ENCODE data around the gene PCSK5.

Gene PCSK5

DNA sequence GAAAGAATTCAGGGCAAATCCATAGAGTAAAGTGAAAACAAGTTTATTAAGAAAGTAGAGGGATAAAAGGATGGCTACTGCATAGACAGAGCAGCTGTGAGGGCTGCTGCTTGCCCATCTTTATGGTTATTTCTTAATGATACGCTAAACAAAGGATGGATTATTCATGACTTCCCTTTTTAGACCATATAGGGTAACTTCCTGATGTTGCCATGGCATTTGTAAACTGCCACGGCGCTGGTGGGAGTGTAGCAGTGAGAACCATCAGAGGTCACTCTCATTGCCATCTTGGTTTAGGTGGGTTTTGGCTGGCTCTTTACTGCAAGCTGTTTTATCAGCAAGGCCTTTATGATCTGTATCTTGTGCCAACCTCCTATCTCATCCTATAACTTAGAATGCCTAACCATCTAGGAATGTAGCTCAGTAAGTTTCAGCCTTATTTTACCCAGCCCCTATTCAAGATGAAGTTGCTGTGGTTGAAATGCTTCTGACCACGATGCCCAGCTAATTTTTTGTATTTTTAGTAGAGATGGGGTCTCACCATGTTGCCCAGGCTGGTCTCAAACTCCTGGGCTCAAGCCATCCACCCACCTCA lies 461.6 kb downstream of the PCSK5 start:
- H3K27ac ChIP-seq: no peak overlapping the region
- TF ChIP-seq, protein P1, sequence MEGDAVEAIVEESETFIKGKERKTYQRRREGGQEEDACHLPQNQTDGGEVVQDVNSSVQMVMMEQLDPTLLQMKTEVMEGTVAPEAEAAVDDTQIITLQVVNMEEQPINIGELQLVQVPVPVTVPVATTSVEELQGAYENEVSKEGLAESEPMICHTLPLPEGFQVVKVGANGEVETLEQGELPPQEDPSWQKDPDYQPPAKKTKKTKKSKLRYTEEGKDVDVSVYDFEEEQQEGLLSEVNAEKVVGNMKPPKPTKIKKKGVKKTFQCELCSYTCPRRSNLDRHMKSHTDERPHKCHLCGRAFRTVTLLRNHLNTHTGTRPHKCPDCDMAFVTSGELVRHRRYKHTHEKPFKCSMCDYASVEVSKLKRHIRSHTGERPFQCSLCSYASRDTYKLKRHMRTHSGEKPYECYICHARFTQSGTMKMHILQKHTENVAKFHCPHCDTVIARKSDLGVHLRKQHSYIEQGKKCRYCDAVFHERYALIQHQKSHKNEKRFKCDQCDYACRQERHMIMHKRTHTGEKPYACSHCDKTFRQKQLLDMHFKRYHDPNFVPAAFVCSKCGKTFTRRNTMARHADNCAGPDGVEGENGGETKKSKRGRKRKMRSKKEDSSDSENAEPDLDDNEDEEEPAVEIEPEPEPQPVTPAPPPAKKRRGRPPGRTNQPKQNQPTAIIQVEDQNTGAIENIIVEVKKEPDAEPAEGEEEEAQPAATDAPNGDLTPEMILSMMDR (IDR thresholded peaks at IDR 0.05): no peak
- H3K9me3 ChIP-seq: no peaks in the 10 kb centered on the region
- H3K4me1 ChIP-seq (ENCODE audit: control insufficient read depth in 1 of 2, insufficient read depth in 1 of 2, low read depth in 1 of 2, low read length in 1 of 2): no peaks in the 10 kb centered on the region
- H3K36me3 ChIP-seq: no peaks in the 10 kb centered on the region
- H3K27me3 ChIP-seq: no peaks in the 10 kb centered on the region
- H3K4me3 ChIP-seq (ENCODE audit: low read depth in 1 of 2, low read length in 1 of 2): no peak overlapping the region

DNA sequence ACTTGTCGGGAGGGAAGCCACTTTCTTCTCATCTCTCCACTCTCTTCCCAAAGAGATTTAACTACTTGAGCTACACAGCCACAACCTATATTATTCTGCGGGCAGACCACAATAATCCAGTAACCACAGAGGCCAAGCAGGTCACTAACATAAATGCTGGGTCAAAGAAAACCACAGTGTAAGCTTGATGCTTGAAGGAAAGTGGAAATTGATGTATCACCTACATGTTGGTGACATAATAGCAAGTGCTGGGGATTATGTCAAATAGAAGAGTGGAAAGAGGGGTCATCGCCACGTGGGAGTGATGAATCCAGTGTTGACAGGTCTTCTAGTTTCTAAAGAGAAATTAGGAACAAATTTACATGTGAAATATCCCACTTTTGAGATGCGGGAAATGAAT lies 462.8 kb downstream of the PCSK5 start:
- TF ChIP-seq, protein P1 (IDR thresholded peaks at IDR 0.05): no peak
- H3K9me3 ChIP-seq: no peaks in the 10 kb centered on the region
- H3K36me3 ChIP-seq: no peaks in the 10 kb centered on the region
- H3K4me1 ChIP-seq (ENCODE audit: control insufficient read depth in 1 of 2, insufficient read depth in 1 of 2, low read depth in 1 of 2, low read length in 1 of 2): no peaks in the 10 kb centered on the region
- H3K27me3 ChIP-seq: no peaks in the 10 kb centered on the region
- no peak overlapping the region for H3K4me3 ChIP-seq (ENCODE audit: low read depth in 1 of 2, low read length in 1 of 2)
- no peak overlapping the region for H3K27ac ChIP-seq

DNA sequence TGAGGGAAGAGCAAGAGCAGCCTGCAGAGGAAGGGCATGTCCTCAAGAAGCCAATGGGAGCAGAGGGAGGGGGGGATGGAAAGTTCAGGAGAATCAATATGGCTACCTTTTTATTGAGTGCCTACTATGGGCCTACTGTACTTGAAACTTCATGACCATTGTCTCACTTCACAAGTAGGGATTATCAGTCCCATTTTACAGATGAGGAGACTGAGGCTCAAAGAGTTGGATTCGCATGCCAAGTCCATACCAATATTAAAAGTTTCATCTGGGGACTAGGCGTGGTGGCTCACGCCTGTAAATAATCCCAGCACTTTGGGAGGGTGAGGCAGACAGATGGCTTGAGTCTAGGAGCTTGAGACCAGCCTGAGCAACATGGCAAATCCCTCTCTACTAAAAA lies 463.7 kb downstream of the PCSK5 start:
- Histone ChIP-seq H3K27ac (no peak overlapping the region), H3K27me3 (no peaks in the 10 kb centered on the region), H3K9me3 (no peaks in the 10 kb centered on the region), H3K36me3 (no peaks in the 10 kb centered on the region), H3K4me1 (ENCODE audit: control insufficient read depth in 1 of 2, insufficient read depth in 1 of 2, low read depth in 1 of 2, low read length in 1 of 2) (peaks cover 2 to 7% of the 10 kb centered on the region in 2 experiments), H3K4me3 (ENCODE audit: low read depth in 1 of 2, low read length in 1 of 2) (no peak overlapping the region)
- TF ChIP-seq, protein P1 (IDR thresholded peaks at IDR 0.05): no peak

DNA sequence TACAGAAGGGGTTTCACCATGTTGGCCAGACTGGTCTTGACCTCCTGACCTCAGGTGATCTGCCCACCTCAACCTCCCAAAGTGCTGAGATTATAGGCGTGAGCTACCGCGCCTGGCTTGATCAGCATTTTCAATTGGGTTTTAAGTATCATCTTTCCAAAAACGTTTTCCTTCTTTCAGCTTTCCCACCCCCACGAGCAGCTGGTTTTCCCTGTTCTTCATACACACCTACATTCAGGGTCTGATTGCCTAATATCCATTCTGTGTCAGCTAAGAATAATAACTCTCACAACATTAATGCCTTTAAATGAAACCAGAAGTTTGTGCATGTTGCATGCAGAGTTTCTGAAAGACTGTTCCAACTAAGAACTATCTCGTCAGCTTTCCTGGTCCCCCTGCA lies 465.4 kb downstream of the PCSK5 start:
- TF ChIP-seq, protein P1 (IDR thresholded peaks at IDR 0.05): no peak
- Histone ChIP-seq H3K9me3 (no peaks in the 10 kb centered on the region), H3K36me3 (no peaks in the 10 kb centered on the region), H3K4me3 (ENCODE audit: low read depth in 1 of 2, low read length in 1 of 2) (no peak overlapping the region), H3K27me3 (no peaks in the 10 kb centered on the region), H3K27ac (no peak overlapping the region), H3K4me1 (ENCODE audit: control insufficient read depth in 1 of 2, insufficient read depth in 1 of 2, low read depth in 1 of 2, low read length in 1 of 2) (peaks cover 2 to 7% of the 10 kb centered on the region in 2 experiments)

DNA sequence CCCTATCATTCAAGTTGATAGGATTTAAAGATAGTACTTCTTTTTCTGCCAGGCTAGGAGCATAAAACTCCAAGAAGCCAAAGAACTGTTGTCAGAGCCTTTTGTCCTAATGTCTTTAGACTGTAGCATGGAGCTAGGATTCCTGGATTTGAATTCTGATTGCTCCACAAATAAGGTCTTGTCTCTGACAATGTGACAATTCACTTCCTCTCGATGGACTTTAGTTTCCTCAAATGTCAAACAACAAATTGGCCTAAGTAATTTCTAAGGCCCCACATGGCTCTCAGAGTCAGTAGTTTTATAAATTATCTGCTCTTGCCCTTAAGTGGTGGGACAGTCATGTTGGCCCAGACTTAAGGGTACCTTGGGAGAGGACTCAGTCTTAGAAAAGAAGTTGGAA lies 467.1 kb downstream of the PCSK5 start:
- no peaks in the 10 kb centered on the region for H3K27me3 ChIP-seq
- H3K36me3 ChIP-seq: no peaks in the 10 kb centered on the region
- no peaks in the 10 kb centered on the region for H3K9me3 ChIP-seq
- TF ChIP-seq, protein P1 (IDR thresholded peaks at IDR 0.05): no peak
- no peak overlapping the region for H3K4me3 ChIP-seq (ENCODE audit: low read depth in 1 of 2, low read length in 1 of 2)
- H3K4me1 ChIP-seq (ENCODE audit: control insufficient read depth in 1 of 2, insufficient read depth in 1 of 2, low read depth in 1 of 2, low read length in 1 of 2): peaks cover 2 to 7% of the 10 kb centered on the region in 2 experiments
- no peak overlapping the region for H3K27ac ChIP-seq
